CD4-positive, alpha-beta T cell treated with Interleukin-15 for 4 hours (primary cell): ENCODE measurements around the gene NKD1.

Experiments used
- DNase-seq: peaks from one replicate; pipeline ENCODE4 v3.0.0-alpha.2; 2020; ENCODE audit warnings: low spot score

NKD1 gene

GRCh38 chr16:50537533-50538290 is 10.5 kb upstream of the NKD1 start:
- no peak for DNase-seq

DNA sequence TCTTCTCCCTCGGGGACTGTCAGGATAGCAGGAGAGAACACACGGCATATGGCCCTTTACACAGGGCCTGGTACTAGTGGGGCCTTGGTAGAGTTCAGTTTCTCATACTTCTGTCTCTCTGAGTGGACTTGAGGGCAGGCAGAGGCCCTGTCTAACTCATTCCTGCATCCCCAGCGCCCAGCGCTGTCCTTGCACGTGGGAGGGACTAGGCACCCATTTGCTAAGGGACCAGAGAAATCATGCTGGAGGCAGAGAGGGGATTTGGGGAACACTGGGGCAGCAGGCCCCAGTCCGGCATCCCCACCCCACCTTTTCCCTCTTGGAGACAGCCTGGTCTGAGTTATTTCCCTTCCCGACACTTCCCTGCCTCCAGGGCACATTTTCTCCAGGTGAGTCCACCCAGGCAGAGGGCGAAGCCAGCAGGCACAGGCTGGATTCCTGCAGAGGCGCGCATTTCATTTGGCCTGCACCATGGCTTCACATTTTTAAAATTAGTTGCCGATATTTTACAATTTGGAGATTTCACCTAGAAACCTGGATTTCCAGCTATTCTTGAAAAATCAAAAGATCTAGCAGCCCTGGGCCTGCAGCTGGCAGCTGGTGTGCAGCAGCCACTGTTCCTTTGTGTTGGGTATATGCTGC is 9.7 kb upstream of the NKD1 start:
- no peak for DNase-seq

DNA sequence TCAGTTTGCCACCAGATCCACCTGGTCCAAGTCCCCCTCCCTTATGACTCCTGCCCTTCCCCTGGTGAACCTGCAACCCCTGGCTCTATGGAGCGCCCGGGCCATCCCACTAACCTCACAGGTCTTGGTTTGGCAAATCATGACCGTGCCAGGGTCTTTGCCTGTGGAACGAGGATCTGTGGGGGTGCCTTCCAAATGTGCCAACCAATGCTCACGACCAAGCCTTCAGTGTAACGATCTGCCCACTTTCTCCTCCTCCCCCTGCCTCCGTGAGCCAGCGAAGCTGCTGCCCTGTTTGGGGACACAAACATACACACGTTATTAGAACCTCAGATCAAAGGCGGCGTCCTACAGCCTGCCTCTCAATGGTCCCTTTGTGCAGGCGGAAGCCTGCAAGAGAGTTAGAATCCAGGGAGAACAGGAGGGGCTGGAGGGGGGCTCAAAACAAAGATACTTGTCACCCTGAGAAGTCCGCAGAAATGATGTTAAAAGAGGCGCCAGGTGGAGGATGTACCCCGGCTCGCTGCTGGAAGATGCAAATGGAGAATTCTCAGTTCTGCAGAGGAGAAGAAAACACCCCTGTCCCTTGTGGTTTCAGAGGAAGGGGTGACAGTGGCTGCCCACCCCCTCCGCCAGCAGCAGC is 9.0 kb upstream of the NKD1 start:
- DNase-seq, result no peak

- no peak for DNase-seq
Measured at GRCh38 chr16:50539822-50540710, 8.1 kb upstream of the NKD1 start.

DNA sequence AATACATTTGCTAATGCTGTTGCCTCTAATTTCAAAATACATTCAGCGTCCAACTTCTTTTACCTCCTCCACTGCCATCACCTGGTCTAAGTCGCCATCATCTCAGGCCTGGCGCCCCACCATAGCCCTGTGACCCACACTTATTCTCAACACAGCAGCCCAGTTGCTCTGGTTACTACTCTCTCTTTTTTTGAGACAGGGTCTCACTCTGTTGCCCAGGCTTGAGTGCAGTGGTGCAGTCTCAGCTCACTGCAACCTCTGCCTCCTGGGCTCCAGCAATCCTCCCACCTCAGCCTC is 7.5 kb upstream of the NKD1 start:
- DNase-seq, result no peak

DNA sequence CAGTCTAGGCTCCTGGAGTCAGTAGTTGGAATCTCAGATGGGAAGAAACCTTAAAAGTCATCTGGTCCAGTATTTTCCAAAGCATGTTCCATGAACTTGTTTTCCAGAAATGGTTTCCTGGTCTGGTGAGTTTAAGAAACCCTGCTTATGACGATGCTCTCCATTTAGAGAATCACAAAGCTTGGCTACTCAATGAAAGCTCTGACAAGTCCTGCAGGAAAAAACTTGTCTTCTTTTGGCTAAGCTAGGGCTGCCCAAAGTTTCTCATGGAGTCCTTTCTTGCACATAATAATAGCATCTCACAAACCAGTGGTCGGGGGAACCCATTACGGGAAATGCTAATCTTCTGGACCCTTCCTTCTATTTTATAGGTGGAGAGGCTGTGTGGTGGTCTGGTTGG is 5.5 kb upstream of the NKD1 start:
- no peak for DNase-seq

DNA sequence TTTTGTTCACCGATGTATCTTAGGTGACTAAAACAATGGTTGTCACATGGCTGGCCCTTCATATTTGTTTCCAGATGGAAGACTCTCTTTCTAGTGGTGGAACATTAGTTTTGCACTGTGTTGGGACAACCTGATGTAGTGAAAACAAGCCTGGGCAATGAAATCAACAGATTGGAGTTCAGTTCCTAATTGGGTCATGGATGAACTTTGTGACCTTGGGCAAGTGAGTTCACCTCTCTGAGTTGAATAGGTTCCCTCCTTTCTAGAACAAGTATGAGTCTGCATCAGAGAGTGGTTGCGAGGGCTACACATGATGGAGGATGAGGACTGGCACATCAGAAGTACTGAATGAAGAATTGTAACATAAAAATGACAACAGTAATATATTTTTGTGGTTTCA is 2.1 kb upstream of the NKD1 start:
- no peak for DNase-seq

- peak; percentile 85 for DNase-seq
Measured at GRCh38 chr16:50547340-50548124, 664 bp upstream of the NKD1 start.

DNA sequence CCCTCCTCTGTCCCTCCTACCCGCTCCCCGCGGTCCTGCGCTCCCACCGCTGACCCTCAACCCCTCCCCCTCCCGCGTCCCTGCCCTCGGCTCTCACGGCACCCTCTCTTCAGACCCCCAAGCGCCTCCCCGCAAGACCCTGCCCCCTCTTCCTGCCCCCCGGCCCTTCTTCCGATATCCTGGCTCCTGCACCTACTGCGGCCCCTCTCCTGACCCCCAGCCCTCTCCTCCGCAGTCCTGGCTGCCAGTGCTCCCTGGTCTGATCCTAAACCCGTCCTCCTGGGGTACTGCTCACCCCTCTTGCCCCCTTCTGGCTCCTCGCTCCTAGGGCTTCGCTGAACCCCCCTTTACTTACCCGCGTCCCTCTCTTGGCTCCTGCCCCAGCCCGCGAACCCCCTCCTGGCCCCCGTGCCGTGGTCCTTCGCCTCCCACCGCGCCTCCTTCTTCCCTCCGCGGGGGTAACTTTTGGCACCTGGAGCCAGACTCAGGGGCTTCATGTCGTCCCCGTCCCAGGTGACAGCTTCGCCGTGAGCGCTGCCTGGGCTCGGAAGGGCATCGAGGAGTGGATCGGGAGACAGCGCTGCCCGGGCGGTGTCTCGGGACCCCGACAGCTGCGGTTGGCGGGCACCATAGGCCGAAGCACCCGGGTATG is 839 bp downstream of the NKD1 start:
- DNase-seq, result no peak

- no peak for DNase-seq
Measured at GRCh38 chr16:50549561-50549915, 1.3 kb downstream of the NKD1 start.

DNA sequence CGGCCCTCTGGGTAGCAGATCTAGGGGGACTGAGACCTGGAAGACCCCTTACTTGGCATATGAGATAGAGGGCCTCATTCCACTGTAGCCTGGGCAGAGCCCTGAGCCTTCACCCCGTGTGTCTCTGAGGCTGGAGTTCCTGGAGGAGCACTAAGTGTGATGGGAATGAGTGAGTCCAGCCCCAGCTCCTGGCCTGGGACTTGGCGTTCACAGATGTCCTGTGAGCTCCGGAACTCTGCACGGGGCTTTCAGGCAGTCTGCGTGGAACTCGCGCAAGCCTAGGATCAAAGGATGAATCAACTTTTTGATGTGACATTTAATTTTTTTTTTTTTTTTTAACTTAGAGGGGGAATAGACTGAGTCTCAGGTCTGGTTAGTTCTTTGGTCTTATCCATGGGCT is 1.8 kb downstream of the NKD1 start:
- no peak for DNase-seq

DNA sequence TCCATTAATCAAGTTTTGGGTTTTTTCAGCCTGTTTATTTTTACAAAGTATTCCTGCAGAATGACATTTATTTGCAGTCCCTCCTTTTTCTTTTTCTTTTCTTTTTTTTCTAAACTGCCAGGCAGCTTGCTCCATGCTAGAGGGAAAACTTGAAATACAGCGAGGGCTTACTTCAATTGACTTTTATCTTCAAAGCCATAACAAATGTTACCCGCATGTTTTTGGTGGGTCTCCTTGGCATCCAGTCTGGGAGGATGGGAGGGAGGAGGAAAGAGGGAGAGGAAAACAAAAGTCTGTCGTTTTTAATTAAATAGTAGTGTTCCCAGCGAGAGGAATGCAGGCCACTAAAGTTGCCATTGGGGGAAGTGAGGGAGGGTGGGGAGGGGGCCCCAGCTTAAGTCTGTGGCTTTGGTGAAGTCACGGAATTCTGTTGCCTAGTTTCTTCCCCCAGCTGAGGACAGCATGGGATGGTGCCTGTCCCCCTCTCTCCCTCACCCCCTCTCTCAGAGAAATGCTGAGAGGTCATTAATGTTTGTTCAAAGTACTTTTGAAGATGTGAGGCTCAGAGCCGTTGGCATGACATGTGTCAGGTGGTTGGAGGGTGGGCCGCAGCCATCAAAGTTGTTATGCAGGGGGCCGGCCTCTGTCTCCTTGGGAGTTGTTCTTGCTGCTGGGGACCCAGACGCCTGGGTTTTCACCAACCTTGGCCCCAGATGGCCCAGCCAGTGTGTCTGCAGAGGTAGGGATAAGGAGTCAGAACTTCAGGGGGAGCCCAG is 2.9 kb downstream of the NKD1 start:
- no peak for DNase-seq

DNA sequence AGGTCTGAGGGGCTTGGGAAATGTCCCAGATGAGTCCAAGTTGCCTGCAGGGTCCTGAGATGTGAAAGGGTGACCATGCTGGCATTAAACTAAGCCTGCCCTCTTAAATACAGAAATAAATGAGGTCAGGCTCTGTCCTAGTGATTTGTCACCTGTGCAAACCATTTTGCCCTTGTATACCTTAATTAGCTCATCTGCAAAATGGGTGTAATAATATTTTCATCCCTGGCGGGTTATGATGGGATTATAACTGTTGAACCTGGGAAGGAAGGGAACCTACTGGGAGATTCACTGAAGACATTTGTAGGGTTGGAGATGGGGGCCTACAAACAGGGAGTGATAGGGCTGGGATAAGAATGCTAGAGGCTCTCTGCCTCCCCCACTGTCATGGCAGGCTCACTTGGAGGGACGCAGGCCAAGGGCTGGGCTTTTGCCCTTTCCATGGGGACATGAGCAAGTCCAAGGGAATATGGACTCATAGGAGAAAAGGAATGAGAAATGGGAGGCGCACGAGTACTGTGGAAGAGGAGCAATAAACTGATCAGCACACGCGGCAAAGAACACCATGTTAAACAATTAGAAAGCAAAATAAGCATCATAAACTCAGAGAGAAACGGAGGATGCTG is 4.4 kb downstream of the NKD1 start:
- no peak for DNase-seq

DNA sequence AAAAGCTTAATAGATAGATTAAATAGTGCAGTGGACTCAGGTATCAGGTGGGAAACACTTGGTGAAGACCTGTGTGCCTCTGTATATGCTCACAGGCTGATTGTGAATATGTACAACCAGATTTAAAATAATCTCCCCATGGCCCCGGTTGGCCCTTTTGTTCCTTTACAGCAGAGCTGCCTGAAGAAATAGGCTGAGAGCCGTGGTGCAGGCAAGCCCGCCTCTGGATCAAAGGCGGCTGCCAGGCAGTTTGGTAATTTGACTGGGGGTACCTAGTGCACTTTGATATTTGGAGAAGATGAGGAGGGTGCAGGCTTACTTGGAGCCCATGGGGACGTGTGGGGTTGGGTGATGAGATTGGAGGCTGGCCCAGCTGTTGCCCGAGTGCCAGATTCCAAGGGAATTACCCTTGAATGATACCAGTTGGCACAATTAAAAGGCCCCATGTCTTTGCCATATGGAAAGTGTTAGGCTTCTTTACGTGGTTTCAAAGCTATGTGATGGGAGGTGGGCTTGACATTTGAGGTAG is 5.0 kb downstream of the NKD1 start:
- no peak for DNase-seq

- DNase-seq, result no peak
Measured at GRCh38 chr16:50553731-50554360, 5.7 kb downstream of the NKD1 start.

GRCh38 chr16:50555269-50555875 is 7.2 kb downstream of the NKD1 start:
- no peak for DNase-seq

DNA sequence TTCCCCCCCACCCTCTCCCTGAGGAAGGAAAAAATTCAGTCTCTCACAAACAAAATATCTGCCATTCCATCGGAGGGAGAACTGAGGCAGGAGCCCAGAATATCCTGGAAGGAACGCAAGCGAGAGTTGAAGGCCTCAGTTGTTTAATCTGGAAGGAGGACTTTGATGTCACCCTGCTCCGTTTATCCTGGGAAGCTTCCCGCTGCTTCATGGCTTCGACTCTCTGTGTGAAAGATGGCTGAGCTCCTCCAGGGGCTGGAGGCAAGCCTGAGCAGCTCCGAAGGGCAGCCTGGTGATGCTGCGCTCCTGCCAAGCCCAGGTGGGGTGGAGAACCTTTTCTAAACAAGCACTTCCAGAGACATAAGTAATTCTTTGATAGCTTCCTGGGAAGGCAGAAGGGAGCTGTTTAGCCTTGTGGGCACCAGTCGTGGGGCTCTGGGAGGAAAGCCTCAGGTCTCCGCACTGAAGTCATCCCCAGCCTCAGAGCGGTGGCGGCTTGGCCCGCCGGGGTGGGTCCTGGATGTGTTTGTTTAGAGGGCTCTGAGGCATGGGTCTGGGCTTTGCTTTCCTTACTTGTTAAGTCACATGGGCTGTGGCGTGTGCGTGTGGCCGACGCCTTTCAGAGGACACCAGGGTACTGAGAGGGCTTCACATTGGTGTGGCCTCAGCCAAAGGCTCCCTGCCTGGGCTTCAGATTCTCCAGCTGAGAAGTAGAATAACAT is 7.9 kb downstream of the NKD1 start:
- DNase-seq, result no peak

DNA sequence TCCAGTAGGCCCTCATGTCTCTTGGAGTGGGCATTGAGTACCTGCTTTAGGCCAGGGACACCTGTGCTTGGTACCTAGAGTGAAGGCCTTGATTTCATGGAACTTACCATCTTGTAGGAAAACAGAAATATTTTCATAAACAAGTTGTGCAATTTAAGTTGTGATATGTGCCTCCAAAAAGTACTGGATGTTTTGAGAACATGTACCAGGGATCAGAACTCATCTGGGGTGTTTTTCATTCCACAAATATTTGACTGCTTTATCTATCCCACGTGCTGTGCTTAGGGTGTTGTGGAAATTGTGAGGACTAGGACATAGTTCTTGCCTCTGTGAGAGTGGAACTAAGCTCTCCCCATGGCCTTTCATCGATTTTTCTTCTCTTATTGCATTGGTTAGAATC is 8.8 kb downstream of the NKD1 start:
- no peak for DNase-seq
